GM19351 (cell line): Measurements from ENCODE around the gene LPP.

ENCODE experiments used
- ATAC-seq: cut with Tn5 transposase; IDR thresholded peaks from one replicate; pipeline ENCODE4 v1.9.1; 2021; ENCODE audit warnings: mild to moderate bottlenecking, moderate library complexity; ENCODE audit not compliant: unreplicated experiment

The LPP gene

DNA sequence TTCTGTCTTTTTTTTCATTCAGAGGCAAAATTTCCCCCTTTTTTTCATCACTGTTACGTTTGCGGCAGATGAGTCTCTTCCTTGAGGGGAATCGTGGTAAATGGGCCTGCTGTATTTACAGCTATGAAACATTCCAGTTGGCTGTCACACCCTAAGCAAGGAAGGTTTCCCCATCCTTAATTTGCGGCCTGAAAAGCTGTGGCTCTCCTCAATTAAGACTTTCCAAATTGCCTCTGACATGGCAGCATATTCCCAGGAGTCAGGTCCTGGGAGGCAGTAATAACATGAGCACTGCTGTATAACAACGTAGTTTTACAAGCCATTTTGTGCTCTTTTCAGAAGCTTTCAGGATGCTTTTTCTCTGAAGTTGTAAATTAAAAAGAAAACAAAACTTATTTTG is 420.9 kb downstream of the LPP start:
- ATAC-seq = no peak

DNA sequence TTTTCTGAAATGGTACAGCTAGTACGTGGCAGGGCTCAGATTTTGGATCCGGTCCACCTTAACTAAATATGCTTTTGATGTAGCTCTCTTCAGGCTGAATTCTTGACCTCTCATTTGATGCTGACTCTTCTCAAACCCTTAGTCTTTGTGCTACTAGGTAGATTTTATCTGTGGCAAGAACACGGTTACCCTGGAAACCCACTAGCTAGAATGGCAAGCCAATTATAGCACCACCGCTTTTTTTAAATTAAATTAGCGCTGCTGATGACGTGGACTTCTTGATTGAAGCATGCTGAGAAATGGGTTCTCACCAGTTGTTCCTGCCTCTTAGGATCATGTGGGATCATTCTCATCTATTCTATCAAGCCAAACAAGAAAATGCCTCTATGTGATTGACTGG is 421.5 kb downstream of the LPP start:
- no peak for ATAC-seq

DNA sequence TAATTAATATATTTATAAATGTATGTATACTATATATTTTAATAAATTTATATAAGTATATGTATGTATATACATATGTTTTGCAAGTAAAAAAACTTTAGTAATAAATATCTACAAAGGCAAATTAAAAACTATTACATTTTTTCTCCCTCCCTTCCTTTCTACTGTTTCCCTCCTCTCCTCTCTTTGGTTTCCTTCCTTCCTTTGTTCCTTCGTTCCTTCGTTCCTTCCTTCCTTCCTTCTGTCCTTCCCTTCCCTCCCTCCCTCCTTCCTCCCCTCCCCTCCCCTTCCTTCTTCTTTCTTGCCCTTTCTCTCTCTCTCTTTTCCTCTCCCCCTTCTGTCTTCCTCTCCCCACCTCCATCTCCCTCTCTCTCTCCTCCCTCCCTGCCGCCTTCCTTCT is 423.6 kb downstream of the LPP start:
- ATAC-seq = no peak

DNA sequence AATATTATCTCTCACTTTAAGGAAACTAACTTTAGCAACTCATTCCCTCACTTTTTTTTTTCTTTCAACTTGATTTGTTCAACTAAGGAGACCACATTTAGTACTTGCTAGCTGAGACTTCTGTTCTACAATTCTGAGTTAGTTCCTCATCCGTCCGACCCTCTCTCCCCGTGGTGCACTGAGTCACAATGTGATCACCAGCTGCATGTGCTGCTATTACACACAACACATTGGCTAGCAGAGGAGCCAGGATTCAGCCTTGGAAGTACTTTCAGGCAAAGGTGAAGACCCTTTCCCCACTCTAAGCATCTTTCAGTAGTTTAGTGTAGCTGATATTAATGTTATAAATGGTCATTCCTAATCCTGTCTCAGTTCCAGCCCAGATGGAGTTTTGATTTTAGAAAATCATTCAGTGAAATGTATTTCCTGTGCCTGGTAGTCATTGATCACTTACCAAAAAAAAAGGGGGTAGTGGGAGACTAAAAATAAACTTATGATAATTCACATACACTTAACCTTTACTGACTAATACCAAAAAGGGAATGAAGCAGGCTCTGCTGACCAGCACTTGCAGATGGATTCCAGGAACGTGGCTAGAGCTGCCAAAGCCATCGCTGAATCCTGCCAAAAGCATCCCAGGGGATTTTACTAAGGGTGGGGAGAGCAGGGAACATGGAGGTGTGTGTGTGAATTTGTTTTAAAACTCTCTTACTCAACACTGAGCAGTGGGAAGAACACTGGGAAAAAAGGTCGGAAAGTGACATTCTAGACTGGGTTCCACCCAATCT is 424.8 kb downstream of the LPP start:
- no peak for ATAC-seq

DNA sequence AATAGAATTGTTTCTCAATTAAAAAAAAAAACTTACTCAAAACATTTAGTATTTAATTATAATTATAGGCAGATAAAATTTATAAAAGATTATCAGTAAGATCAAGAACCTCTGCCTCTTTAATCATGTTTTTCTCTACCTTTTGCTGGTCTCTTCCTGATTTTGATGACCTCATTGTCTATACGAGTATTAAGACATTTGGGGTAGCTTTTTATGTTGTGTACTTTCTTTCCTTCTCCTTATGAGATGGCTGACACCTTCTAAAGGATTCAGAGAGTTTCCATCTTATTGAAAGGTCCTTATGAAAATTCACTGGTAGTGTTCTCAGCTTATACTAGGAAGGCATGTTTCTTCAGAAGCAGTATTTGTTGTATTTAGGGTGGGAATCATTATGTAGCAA is 426.3 kb downstream of the LPP start:
- no peak for ATAC-seq

DNA sequence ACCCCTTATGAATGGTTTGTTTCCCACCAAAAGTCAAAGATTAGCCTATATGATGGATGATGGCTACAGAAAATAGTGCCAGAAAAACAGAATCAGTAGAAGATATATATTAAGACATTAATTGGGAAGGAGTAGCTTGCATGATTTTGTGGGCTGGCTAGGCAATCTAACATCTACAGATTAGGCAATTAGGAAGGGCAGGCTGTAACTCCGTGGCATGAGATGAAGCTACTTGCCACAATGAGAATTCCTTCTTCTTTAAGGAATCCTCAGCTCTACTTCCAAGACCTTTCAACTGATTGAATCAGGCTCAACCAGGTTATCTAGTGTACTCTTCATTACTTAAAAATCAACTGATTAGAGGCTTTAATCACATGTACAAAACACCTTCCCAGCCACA is 426.7 kb downstream of the LPP start:
- no peak for ATAC-seq

DNA sequence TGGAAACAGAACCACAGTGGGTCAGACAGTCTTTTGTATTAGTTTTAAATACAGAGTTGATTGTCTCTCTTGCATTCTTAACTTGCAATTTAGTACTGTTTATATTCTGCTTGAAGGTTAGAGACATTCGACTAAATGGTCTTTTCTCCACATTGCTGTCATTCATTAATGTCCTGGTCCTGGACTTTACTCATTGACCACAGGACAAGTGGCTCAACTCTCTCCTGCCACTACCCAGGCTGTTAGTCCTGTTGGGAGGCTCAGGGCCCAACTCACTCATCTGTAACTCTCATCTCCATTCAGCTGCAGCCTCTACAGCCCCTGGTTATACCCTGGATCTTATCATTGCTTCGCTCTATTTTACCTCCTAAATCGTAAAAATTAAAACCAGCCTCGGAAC is 427.4 kb downstream of the LPP start:
- no peak for ATAC-seq

DNA sequence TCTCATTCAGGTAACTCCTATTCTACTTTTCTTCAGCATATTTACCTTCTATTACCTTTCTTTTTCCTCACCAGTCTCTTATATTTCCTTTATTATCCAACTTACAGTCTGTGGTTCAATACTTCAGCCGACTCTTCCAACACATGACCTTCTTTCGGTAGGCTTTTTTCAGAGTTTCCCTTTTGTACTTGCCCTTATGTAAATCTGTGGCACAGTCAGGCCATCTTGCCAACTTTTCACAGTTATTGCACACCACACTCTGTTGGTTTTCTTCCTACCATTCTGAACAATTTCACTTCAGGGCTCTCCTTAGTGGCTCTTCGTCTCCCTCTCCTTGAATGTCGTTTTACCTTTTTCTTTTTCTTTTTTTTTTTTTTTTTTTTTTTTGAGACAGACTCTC is 427.8 kb downstream of the LPP start:
- peak; percentile 49 for ATAC-seq

DNA sequence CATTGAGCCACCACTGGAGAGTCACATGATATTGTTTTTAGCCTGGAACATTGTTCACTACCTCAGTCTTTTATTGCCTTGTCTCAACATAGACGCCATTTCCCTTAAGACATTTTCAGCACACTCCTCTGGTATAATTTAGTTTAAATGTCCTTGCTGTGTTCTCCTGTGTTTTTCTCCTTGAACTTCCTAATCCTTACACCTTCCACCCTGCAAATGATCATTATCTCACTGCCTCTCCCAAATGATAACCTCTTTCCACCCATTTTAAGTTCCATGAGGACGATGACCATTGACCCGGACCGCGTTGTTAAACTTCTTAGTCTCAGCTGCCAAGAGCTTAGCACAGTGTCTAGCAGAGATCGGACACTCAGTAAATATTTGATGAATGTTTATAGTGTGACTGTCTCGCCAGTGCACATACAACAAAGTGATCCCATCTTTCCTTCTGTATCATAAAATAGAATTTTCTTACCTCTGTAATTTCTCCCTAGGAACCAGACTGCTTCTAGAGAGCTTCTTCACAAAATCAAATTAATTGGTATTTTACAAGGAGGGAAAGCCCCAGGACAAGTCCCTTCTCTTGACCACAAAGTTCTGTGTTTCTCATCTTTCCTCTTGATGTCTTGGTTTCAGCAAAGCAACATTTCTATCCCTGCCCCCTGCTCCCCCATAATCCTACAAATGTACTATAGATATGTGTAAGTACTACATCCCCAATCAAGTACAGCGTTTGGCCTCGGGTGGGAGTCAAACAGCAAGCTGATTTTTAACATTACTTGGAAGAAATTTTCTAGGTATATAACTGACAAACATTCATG is 429.6 kb downstream of the LPP start:
- ATAC-seq = peak; percentile 41

DNA sequence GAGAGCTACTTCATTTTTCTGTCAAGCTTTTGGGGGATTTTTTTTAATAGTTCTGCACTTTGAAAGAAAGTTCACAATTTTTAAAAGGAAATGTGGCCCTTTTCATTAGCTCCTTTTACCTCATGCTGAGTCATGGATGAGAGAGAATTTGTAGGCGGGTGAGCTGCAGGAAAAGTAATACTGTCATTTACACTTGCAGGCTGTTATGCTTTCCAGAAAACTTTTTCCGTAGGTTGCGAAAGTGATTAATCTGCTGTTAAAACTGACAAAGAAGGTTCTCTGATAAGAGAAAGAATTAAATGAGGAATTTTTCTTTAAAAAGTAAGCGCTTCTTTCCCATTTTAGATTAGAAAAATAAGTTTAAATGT is 430.2 kb downstream of the LPP start:
- no peak for ATAC-seq

DNA sequence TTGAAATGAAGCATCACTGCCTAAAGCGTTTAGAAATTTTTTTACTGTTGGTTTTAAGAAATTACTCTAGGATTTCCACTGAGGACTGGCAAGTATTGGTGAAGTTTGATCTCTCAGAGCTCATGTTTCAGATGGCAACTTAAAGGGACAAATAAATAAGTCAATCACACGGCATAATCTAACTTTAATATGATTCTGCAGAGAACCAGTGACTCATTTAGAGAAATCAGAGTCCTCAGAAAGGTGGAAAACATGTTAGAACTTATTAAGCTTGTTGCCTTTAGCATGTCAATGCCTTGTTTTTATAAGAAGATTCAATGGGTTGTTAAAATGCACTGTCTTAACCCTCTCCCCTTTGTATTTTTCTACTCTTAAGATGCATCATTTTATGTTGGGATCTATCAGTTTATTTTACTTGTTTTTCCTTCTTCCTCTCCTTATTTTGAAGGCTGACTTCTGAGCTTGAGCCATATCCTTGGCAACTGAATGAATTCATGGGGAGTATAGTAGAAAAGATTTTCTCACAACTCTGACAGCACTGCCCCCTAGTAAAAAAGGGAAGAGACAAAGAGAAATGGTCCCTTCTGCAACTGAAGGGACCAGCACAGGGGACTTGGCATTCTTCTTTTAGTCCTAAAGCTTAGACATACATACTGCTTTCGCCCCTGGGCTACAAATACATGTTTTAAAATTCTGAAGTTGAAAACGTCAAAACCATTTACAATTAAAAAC is 431.2 kb downstream of the LPP start:
- no peak for ATAC-seq

DNA sequence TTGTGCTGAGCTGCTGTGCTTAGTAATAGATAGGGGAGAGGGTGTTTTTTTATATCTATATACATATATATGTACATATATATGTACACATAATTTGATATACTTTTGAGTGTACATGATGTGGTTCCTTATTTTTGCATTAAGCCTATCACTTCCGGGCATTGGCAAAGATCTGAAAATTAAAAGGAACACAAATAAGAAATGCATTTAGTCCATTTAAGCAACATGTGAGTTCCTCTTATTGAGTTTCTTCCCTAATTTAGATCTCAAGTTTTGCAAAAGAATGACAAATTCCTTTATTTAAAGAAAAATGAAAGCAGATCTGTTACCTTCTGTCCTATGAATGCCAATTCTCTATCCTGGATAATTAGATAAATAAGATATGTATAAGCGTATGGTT is 435.1 kb downstream of the LPP start:
- no peak for ATAC-seq

DNA sequence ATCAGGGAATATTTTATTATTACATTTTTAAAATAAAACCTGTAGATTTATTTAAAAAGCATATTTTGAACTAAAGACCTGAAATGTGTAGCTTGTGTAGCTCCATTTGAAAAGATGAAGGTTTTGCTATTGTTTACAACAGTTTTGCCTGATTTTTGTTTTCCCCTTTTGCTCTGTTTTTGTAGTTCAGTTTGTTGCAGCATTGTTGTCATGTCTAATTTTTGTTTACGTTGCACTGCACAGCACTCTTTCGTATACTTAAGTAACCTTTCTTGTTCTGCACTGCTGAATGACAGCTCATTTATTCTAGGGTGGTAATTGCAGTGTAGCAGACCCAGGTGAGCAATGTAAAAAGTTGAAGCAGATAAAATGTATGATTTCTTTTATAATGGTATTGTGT is 435.8 kb downstream of the LPP start:
- no peak for ATAC-seq

DNA sequence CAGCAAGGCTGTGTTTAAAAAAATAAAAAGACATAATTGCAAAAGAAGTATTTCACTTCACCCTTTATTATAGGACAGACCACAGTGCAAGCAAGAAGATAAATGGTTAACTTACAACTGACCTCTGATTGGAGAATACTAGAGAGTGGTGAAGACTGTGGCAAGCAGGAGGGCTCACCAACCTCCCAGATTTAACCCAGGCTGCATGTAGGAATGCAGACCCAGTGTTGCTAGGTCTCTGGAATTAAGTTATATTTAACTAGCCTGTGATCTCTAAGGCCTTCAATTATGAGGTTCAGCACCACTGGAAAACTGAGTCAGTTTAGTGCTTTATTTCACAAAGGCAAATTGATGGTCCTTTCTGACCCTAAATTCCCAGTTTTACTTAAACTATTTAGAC is 436.6 kb downstream of the LPP start:
- ATAC-seq = no peak

DNA sequence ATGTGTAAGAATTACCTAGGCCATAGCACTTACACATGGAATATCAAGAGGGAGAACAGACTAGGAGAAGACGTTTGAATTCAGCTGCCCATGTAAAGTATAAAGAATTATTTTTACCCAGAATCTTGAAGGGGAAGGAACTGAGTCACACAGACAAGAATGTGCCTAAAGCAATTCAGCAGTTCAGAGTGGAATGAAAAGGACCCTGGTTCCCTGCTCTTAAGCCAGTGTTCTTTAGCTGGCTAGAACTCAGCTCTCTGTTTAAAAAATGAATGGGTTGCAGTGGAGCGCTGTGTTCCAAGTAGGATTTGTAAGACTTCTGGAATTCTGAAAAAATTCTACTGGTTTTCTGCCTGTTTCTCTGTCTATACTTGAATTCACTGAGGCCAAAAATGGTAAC is 440.2 kb downstream of the LPP start:
- no peak for ATAC-seq

DNA sequence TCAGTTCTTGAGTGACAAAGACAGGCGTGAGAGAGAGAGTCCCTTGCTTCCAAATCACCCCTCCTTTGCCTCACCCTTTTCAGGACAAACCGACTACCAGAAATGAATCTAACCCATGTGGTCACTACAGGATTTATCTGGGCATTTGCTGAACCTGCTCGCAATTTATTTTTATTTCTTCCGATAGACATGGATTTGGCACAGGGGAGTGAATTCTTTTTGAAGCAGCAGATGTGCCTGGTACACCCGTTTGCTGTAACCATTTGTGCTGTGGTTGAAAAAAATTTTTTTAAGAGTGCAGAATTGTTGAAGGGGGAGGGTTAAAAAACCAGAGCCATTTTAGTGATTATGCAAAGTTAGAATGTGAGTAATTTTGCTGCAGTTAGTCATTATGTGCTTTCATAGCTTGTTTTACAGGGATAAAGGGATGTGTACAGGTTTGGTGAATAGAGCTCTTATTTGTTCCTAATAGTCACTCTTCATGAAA is 442.0 kb downstream of the LPP start:
- ATAC-seq = no peak

DNA sequence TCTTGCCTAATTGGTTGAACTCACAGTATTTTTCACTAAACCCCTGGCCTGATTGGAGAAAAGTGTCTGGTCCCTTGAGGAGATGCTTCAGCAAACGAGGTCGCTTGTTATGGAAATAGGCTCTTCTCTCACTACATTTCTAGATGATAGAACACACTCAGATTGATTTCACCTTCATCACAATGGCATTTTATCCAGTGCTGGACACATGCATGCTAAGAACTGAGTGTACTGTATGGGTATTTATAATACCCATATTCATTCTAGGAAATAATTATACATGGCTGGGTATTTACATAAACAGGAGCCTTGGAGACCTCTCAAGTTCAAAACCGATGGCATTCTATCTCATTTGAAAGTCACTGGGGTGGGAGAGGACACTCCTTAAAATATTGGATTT is 444.9 kb downstream of the LPP start:
- no peak for ATAC-seq

DNA sequence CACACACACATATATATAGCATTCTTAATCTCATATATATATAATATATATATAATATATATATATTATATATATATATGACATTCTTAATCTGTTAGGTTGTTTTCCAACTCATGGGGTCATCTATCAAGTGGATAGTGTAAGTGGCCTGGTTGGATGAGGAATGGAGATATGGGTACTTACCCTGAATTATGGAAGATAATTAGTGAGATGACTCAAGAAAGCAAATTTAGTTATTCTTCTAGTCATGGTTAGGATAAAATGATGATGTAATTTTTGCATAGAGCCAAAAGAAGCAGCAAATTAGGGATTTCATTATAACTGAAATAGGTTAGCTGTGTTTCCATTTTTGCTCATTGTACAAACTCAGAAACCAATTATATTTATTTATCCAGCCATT is 448.2 kb downstream of the LPP start:
- no peak for ATAC-seq

DNA sequence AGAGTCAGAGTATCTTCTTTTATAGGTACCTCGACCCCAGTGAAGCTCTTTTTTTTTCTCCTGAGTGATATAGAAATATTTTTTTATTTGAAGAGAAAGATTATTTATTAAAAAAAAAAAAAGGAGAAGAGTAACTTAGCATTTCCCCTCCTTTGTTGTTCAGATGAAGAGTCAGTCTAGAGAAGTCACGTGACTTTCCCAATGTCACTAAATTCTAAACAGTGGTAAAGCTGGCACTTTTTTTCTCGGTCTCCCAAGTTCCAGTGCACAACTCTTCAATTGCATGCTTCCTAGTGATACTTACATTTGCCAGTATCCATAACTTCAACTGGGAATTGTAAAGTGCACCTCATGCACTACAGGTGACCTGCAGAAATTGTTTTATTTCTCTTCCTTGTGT is 448.7 kb downstream of the LPP start:
- no peak for ATAC-seq

DNA sequence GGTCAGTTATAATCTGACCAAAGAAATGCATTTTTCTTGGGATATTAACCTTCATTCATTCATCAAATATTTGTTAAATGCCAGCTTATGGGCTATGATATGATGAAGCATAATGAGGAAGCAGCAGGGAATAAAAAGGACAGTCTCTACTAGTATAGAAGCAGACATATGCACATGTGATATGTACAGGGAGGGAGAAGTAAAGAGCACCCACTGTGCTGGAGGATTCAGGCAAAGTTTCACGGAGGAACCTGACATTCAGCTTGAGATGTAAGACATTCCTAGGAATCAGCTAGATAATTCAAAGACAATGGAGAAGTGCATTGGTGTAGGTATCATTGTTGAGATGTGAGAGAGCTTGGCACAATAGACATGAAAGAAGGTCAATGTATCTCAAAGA is 450.7 kb downstream of the LPP start:
- no peak for ATAC-seq

DNA sequence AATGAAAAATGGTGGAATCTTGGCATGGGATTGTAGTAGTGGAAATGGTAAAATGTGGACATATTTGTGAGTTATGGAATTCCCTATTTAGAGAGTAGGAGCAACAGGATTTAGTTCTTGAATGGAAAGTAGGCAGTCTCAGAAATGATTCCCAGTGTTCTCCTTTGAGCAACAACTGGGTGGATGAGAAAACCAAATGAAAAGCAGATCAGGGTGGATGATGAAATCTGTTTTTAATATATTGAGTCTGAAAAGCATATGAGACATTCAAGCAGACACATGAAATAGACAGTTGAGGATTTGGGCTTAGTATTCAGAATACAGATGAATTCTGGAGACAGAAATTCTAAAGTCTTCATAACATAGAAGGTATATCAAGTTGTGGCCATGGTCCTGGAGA is 451.3 kb downstream of the LPP start:
- no peak for ATAC-seq

DNA sequence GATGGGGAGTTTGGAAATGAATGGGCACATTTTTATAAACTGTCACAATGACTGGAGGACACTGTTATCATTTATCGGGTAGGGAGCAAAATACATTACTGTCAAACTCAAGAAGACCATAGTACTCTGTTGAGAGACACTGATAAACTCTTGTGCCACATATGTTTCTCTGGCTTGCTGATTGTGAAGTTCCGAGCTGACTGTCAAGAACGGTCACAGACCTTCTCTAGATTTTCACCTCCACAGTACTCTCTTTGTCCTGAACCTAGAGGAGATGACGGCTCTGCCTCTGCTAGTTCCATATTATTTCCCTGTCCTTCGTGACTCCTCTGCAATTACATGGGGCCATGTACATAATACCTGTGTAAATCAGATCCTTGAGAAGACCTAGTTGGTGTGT is 451.9 kb downstream of the LPP start:
- ATAC-seq = no peak
